ENCODE measurements around the gene IQGAP2.
"Not testable (repeated sequence)": the region's sequence is repeated elsewhere in the genome, so short reads cannot be mapped to it uniquely, and the experiment has no call there.

IQGAP2 gene

DNA sequence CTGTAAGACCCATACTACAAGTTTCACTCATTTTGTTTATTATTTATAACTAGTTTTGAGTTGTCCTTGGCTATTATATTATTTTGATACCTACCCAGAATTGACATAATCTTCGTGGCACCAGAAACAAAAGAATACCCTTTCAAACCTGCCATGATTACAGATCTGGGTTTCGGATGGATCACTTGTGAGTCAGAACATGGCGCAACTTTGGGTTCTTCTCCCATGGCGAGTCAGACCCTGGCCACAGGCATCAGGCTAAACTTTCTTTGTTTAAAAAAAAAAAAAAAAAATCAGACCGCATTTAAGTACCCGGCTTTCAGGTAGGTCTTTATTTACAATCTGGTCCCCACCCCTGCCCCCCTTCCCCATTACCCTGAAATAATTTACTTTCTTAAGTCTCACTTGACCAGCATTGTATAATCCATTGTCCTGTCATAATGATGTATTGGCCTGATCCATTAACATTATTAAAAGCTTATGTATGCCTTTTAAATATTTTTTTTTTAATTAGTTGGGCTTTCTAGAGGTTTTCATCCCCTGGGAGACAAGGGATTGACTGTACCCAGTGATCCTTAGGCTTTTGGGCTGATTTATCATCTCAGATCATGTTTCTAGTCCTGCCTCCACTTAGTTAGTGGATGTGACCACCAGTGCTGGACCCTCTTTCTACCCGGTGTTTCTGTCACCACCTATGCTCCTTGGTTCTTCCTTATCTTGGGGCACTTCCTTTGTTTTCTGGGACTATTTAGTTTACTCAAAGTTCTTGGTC lies 176.3 kb downstream of the IQGAP2 start:
- DNase-seq (ENCODE audit: low spot score), result no peak

DNA sequence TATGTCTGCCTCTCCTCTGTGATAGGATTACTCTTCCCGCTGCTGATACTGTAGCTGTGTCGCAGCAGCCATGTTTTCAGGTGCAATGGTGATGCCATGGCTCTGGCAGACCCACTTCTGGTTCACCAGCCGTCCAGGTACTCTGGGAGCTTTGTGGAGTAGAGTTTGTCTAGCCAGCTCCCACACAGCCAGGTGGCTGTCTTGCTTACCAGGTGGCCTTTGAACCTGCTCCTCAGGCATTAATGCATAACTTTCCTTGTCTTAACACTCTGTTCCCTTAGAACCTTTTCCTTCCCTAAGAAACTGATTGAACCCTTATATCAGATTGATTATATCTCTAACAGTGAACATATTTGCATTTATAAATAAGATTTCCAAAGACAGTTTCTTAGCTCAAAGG lies 177.9 kb downstream of the IQGAP2 start:
- no peak for DNase-seq (ENCODE audit: low spot score)

DNA sequence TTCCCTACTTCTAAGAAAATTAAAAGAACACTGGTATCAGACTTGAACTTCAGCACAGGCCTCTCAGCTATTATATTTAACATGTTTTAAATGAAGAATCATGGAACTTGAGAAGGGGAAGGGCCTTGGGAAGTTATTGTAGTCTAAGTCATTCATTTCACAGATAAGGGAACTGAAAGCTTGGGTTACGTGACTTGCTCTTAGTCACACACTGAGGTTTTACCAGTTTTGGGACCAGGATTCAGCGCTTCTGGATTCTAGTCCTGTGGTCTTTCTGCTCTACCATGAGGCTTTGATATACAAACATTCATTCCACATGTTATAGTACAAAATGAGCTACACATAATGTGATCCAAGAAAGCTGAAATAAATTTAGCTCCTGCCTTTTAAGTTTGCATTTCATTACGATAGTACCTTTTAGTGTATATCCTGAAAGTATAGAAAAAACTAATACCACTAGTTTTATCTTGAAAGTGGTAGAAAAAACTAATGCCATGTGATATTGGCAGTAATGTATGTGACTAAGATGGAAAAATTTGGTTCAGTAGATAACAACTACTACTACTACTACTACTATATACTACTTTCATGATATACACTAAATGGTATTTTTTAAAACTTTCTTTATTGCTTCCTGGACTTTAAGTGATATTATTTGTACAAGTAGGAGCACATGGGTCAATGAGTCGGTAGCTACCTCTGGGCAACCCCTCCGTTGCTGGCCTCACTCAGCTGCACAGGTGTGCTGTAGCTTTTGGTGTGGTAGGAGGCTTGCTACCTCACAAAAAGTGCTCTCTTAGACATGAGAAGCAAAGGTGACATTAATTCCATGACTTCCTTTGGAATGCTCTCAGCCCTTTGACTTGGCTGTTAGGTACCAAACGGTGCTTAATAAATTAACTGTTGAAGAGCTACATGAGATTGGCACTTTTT lies 179.4 kb downstream of the IQGAP2 start:
- no peak for DNase-seq (ENCODE audit: low spot score)

DNA sequence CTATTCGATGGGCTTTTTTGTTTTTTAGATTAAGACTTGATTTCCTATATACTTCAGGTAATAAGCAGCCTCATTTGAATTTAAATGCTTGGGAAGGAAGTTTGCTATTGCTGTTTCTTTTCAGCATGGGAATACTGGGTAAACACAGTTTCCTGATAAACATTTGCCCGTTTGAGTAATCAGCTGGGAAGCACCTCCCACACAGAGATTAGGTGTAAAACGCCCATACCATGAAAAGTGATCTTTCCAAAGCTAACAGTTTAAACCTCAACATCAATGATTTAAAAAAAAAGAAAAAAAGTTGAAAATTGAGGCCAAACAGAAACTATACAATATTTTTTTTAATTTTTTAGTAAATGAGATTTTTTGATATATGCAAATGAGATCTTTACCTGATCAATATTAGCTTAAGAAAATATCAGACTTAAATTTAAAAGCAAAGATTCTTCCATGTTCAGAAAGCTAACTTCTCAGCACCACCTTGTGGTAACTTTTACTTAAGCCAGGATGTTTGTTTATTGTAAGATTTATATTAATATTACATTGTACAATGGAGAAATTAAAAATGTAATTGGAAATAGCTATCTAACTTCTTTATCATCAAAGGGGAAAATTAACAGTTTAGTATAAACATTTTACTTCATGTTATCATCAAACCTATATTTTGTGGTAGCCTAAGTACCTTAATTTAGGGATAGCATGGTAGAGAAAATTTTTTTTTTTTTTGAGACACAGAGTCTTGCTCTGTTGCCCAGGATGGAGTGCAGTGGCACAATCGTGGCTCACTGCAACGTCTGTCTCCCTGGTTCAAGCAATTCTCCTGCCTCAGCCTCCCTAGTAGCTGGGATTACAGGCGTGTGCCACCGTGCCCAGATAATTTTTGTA lies 180.3 kb downstream of the IQGAP2 start:
- DNase-seq (ENCODE audit: low spot score), result no peak

DNA sequence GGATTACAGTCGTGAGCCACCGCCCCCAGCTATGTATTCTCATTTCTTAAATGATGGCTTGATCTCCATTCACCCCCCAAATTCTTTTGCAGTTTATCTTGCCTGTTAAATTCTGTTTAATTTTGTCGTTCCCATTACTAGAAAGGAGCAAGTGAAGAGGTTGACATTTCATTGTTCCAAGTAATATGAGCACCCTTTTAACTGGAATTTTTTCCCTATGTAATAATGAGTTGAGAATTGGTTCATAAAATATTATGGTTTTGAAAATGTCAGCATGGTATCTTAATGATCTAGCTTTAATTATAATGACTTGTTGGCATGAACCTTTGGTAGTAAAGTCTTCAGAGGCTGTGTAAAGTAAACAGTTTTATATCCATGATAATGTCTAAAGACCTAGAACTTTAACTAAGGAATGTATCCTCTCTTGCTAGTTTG lies 182.7 kb downstream of the IQGAP2 start:
- no peak for DNase-seq (ENCODE audit: low spot score)

DNA sequence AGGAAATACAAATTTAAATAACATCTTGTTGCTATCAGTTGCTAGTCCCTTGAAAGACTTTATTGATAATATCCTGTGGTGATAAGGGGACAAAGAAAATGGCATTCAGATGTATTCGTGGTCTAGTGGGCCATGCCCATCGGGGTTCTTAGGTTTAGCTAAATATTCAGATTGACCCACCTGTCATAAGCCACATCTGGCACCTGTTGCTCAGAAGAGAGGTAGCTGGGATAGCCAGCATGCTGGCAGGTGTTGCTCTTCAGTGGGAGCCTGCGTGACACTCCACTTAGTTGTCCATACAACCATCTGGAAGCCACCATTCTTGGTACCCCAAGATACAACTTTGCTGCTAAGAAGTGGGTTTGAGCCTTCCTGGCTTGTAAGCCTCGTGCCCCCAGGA lies 183.4 kb downstream of the IQGAP2 start:
- DNase-seq (ENCODE audit: low spot score), result no peak

DNA sequence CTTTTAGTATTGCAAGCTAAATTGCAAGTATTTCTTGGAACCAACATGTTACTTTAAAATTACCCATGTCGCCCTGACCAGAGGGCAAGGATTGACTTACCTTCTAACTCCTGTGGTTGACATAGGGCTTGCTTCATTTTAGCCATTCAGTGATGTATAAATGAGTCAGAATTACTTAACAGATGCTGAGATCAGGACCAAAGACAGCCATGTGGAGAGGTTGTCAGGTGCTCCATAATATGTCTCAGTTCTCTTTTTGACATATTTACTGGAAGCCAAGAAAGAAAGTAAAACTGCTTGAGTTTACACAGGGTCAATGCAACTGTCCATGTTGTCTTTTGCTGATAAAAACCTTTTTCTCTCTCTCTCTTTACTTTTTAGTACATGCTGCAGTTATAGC lies 186.9 kb downstream of the IQGAP2 start:
- DNase-seq (ENCODE audit: low spot score), result no peak

DNA sequence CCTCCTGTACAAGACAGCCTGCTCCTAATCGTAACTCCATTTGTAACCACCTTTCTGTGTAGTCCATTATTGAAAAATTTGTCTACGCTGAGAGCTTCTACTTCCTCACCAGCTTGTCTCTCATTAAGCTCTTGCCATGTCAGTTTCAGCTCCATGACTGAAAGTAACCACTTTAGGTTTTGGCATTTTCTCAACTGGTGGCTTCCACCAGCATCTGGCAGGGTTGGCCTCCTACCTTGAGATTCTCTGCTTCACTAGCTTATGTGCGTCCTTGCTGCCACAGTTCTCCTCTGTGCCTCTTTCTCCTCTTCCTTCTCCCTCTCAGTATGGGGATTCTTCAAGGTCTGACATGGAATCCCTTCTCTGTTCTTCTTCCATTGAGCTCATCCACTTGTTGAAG lies 188.3 kb downstream of the IQGAP2 start:
- no peak for DNase-seq (ENCODE audit: low spot score)

DNA sequence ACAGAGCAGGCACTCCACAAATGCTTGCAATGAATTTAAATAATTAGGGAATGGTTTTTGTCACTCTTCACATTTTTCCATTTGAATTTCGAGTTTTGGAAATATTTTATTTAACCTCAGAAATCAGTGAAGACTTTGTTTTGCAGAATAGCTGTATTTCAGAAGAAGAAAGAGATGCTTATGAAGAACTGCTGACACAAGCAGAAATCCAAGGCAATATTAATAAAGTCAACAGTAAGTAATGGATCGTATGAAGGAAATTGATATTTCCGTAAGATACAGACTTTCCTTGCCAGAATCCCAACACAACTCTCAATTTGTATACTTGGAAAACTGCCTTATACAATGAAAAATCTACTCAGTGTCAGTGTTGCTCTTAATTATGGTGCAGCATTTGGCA lies 189.6 kb downstream of the IQGAP2 start:
- DNase-seq (ENCODE audit: low spot score), result no peak

DNA sequence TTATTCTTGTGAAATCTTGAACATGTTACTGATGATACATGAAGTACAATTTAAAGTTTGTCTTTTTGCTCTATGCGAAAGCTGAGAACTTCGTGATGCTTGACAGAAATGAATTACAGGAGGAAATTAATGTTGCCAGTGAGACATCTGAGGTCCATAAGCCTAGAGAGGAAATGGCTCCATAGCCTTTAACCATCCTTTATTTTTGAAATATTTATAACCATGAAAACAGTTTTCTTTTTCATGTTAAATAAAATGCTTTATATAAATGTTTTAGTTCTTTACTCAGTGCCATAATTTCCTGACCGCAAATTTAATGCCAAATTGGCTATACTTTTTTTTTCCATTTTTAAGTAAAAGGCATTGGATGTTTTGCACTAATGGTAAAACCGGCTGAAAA lies 191.0 kb downstream of the IQGAP2 start:
- no peak for DNase-seq (ENCODE audit: low spot score)

DNA sequence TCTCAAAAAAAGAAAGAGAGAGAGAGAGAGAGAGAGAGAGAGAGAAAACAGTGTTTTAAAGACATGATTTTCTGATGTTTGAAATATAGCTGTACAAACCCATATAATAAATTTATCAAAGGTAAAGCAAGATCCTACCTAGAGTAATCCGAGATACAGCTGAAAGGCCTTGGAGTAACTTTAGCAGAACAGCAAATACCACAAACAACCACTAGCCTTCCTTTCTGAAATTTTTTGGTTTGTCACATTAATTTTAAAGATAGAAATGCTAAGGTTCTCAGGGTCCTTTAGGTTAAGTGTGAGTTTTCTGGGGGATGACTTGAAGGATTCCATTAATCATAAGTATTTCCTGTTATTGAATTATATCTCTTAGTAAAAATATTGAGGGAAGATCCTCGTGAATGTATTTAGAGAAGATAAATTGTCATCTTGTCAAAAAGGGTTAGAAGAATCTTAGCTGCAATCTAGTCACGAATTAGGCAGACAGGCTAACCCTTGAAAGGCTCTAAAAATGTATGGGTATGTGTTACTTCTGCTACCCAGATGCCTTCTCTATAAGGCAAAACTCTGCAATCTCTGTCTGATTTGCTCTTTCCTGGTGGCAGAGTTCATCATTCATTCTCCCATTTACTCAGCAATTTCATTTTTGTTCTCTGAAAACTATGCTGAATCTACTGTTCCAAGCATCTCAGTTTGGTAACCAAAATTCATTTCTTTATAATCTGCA lies 192.8 kb downstream of the IQGAP2 start:
- DNase-seq (ENCODE audit: low spot score), result no peak

DNA sequence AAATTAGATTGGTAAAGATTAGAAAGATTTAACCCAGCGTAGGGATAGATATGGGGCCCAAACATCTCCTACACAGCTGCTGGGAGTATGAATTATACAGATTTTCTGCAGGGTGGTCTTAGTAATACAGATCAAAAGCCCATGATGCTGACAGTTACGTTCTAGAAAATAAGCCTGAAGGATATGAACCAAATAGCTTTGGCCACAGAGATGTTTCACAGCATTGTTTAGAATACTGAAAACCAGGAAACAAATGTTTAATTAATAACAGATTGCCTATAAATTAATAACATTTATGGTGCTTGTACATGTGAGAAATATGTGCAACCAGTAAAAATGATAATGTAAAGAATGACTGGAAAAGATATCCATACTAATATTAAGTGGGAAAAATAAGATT lies 195.4 kb downstream of the IQGAP2 start:
- DNase-seq (ENCODE audit: low spot score), result no peak

DNA sequence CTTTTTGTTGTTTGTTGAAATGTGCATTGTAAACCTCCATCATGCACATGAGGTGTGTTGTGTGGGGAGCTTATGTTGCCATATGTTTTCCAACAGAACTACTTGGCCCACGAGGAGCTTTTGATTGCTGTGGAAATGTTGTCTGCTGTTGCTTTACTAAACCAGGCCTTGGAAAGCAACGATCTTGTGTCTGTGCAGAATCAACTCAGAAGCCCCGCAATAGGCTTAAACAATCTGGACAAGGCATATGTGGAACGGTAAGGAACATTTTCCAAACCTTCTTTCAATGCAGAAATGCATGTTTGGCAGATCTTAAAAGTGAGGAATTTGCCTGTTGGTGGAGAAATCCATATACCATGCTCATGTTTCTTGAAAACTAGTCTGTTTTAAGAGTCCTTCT lies 197.6 kb downstream of the IQGAP2 start:
- DNase-seq (ENCODE audit: low spot score), result no peak

DNA sequence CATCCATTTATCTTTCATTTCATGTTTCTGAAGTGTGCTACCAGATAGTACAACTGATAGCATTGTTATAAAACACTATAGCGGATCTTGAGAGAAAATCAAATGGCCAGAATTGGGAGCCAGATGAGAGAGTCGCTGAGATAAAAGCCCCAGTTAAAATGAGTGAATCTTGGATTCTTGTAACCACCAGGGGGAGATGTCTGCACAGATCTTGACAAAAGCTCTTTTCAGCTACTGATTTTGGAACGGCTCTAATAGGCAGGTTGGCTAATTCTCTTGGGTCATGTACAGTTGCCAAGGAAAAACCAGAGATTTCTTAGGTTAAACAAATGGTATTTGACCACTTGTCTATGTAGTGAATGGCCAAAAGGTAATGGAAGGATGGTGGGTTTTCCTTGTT lies 198.4 kb downstream of the IQGAP2 start:
- peak; percentile 31 for DNase-seq (ENCODE audit: low spot score)

DNA sequence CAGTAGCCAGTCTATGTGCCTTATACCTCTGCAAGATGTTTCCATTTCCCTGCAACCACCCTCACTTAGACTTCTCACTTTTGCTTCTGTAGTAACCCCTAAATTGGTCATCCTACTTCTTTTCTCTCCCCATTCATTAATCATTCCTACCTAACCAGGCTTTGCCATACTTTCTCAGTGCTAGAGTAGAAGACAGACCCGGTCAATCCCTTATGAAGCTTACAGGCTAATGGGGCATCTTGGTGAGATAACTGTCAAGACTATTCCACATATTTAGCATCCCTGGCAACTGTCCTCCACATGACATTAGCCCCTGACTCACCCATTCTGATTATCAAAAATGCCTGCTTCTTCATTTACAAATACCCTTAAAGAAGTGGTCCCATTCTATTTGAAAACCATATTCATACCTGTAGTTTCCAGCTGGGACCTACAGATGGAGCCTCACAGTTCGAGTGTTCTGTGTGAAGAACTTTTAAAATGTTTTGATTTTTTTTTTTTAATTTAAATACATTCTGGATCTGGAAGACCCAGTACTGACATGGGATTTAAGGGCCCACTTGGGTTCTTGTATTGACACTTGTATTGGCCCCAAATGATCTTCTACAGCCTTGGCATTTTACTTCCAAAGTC lies 199.1 kb downstream of the IQGAP2 start:
- no peak for DNase-seq (ENCODE audit: low spot score)

DNA sequence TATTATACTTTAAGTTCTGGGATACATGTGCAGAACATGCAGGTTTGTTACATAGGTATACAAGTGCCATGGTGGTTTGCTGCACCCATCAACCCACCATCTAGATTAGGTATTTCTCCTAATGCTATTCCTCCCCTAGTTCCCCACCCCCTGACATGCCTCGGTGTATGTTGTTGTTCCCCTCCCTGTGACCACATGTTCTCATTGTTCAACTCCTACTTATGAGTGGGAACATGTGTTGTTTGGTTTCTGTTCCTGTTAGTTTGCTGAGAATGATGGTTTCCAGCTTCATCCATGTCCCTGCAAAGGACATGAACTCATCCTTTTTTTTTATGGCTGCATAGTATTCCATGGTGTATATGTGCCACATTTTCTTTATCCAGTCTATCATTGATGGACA lies 200.9 kb downstream of the IQGAP2 start:
- DNase-seq (ENCODE audit: low spot score), result not testable (repeated sequence)

DNA sequence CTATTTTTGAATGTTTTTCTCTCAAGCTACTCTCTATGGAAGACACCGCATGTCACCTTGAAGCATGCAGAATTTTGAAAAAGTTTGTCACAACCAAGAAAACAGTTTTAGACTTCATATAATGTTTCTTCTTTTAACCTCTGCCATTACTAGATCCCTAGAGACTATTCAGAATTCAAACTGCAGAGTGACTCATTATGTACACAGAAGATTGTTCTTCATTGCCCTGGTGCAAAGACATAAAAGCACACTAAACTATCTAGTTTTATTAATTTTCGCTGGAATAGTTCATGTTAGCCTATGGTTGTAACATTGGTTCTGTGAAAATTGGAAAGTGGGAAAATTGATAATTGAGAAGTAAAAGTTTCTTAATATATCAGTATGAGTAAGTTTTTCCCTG lies 201.8 kb downstream of the IQGAP2 start:
- DNase-seq (ENCODE audit: low spot score), result no peak

DNA sequence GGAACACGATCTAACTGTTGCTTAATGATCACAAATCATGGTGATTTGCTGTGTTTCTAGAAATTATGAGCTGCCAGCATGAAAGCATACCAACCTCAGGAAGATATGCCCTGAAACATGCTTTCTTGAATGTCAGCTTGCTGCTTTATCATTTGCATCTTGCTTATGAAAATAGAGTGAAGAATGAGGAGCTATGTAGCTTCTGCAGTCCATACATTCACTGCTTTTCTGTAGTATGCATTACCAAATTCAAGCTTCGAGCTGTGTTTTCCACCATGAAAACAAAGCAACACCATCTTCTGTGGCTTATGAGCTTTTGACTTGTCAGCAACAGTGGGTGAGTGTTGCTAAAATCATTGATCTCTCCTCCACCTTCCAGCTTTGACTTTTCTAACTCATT lies 203.6 kb downstream of the IQGAP2 start:
- no peak for DNase-seq (ENCODE audit: low spot score)

DNA sequence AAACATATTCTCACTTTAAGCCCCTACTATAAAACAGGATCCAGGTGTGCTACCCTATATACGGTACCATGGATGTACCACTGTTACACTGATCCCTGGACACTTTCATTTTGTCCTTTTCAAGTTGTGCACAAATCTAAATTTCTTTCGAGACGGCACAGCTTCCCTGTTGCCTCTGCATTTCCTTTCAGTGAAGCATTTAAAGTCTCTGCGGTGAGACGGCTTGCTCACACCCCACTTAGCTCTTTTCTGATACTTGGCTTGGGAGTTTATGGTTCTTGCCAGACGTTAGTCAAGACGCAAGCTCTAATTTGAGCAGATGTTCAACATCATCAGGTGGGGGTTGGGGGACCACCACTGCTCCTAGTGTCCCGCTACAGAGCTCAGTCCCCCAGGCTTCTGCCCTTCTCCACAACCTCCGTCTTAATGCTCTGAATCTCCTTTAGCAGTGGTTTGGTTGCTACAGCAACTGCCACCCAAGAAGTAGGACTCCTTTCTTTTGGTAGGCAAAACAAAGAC lies 204.3 kb downstream of the IQGAP2 start:
- DNase-seq (ENCODE audit: low spot score), result no peak

DNA sequence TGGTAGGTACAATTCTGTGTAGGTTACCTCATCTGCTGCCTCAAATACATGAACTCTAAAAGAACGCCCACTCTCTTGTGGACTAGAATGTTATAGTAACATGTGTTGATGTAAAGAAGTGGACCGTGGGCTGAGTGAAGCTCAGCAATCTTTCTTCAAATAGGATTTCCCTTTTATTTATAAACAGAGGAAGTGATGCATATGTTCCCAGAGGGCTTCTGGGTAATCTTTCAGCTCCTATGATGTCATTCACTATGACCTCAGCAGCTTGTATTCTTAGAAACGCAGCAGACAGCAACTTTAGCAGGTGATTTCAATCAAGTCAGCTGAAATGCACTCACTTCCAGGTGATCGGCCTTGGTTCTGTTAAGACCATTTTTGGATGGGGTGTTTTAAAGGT lies 205.7 kb downstream of the IQGAP2 start:
- no peak for DNase-seq (ENCODE audit: low spot score)

DNA sequence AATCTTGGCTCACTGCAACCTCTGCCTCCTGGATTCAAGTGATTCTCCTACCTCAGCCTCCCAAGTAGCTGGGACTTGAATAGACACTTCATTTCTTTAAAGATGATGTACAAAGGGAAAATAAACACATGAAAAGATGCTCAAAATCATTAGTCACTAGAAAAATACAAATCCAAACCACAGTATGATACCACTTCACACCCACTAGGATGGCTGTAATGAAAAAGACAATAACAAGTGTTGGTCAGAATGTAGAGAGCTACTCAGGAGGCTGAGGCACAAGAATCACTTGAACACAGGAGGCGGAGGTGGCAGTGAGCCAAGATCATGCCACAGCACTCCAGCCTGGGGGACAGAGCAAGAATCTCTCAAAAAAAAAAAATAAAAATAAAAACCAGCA lies 207.1 kb downstream of the IQGAP2 start:
- no peak for DNase-seq (ENCODE audit: low spot score)

Data from hepatic stellate cell (primary cell).